Nephron (organoid): ENCODE measurements around the gene DYSF.

Source experiments
- H3K27ac Mint-ChIP-seq, 3 experiments: 2 replicates each; pipeline ENCODE4 v1.8.0; 2020; ENCODE audit warnings: mixed read lengths in 3 of 3, mild to moderate bottlenecking in 2 of 3, moderate library complexity in 1 of 3
- H3K27me3 Mint-ChIP-seq: 2 replicates; pipeline ENCODE4 v1.8.0; 2021; ENCODE audit warnings: low read depth, mild to moderate bottlenecking, moderate library complexity, mixed read lengths
- H3K36me3 Mint-ChIP-seq: 2 replicates; pipeline ENCODE4 v1.8.0; 2020; ENCODE audit warnings: low read depth, mixed read lengths
- H3K4me1 Mint-ChIP-seq: 2 replicates; pipeline ENCODE4 v1.8.0; 2020; ENCODE audit warnings: mixed read lengths
- H3K4me3 Mint-ChIP-seq, 3 experiments: 2 replicates each; pipeline ENCODE4 v1.8.0; 2020; ENCODE audit warnings: mild to moderate bottlenecking in 3 of 3, mixed read lengths in 3 of 3, moderate library complexity in 2 of 3
- H3K9me3 Mint-ChIP-seq: 2 replicates; pipeline ENCODE4 v1.8.0; 2020; ENCODE audit warnings: mixed read lengths
- TF ChIP-seq, protein P1 (sequence below), 3 experiments: fragments of 200-600 bp; sonication (generic); IDR thresholded peaks; one replicate each; pipeline ENCODE4 v1.5.0; 2021; ENCODE audit warnings: antibody characterized with exemption in 3 of 3; ENCODE audit not compliant: unreplicated experiment in 3 of 3

Gene DYSF

DNA sequence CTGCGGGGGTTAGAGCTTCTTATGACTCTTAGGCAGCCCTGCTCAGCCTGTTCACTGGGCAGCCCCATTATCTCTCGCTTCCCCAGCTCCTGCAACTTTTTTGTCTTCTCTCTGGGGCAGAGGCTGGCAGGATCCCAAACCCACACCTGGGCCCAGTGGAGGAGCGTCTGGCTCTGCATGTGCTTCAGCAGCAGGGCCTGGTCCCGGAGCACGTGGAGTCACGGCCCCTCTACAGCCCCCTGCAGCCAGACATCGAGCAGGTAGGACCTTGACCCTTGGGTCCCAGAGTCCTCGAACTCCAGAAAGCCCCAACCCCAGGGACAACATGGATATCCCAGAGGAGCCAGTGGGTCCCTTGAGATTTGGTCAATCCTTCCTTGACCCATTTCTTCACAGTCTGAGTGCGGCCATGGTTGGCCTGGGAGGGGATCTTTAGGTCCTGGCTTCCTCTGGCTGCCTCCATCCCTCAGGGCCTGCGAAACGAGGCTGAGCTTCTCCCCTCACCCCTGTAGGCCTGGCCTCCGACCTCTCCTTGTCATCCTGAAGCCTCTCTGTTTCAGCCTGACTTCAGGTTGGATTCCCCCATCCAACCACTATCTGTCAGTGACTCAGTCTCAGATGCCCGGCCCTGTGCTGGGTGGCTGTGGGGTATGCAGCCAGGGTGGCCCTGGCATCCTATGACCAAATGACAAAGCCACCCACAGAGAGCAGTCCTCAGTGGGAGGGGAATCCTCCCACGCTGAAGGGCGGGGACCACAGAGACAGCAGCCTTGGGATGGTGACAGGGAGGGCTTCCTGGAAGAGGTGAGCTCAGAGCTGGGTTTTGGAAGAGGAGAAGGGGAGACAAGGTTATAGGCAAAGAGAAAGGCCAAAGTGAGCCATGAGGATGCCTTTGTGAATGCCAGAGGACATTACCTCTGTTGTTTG, 214.2 kb downstream of the DYSF start:
- H3K4me1 Mint-ChIP-seq: peaks cover 6% of the 10 kb centered on the region
- TF ChIP-seq, protein P1, sequence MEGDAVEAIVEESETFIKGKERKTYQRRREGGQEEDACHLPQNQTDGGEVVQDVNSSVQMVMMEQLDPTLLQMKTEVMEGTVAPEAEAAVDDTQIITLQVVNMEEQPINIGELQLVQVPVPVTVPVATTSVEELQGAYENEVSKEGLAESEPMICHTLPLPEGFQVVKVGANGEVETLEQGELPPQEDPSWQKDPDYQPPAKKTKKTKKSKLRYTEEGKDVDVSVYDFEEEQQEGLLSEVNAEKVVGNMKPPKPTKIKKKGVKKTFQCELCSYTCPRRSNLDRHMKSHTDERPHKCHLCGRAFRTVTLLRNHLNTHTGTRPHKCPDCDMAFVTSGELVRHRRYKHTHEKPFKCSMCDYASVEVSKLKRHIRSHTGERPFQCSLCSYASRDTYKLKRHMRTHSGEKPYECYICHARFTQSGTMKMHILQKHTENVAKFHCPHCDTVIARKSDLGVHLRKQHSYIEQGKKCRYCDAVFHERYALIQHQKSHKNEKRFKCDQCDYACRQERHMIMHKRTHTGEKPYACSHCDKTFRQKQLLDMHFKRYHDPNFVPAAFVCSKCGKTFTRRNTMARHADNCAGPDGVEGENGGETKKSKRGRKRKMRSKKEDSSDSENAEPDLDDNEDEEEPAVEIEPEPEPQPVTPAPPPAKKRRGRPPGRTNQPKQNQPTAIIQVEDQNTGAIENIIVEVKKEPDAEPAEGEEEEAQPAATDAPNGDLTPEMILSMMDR (IDR thresholded peaks at IDR 0.05; ENCODE audit: unreplicated experiment in 3 of 3): no peak
- peaks cover 28% of the 10 kb centered on the region for H3K27me3 Mint-ChIP-seq
- H3K9me3 Mint-ChIP-seq: no peaks in the 10 kb centered on the region
- no peak overlapping the region for H3K27ac Mint-ChIP-seq
- H3K36me3 Mint-ChIP-seq: no peaks in the 10 kb centered on the region
- H3K4me3 Mint-ChIP-seq: no peak overlapping the region

DNA sequence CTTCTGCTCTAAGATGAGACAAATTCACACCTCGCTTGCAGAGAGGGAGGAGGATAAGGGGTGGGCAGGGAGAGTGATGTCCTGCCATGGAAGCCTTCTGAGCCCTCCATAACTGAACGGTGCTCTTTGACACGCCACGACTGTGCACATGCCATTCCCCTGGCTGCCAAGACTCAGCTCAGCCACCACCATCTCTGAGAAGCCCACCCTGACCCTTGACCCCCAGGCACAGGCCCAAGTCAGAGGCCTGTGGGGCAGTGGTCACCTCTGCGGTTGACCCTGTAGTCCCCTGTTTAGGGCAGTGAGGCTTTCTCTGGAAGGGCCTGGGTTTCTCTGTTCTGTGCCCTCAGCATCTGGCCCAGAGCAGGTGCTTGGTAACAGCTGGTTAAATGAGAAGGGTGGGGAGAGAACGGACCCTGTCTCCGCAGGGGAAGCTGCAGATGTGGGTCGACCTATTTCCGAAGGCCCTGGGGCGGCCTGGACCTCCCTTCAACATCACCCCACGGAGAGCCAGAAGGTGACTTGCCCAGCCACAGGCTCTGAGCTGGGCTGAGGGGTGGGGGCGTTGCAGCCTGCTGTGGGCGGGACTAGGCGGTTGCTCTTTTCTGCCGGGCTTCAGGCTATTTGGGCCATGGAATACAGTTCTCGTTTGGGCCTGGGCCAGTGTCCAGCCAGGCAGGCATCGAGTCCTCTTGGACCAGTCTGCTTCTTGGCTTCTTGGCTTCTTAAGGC, 215.1 kb downstream of the DYSF start:
- Mint-ChIP-seq H3K4me3 (no peak overlapping the region), H3K27ac (no peak overlapping the region), H3K27me3 (peaks cover 35% of the 10 kb centered on the region), H3K9me3 (no peaks in the 10 kb centered on the region), H3K4me1 (peaks cover 6% of the 10 kb centered on the region), H3K36me3 (no peaks in the 10 kb centered on the region)
- TF ChIP-seq, protein P1 (IDR thresholded peaks at IDR 0.05; ENCODE audit: unreplicated experiment in 3 of 3): no peak

DNA sequence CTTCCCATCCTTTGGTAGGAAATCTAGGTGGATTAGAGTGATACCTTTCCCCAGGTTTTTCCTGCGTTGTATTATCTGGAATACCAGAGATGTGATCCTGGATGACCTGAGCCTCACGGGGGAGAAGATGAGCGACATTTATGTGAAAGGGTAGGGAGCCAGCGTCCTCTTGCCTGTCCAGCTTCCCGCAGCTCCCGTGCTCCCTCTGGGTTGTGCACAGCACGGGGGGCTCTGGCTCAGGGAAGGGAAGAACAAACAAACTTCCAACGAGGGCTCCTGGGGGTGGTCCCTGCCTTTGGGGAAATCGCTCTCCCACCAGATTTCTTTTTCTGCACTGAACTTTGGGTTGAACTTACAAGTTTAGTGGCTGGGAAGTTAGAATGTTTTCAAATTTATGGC, 215.7 kb downstream of the DYSF start:
- Mint-ChIP-seq H3K36me3 (no peaks in the 10 kb centered on the region), H3K9me3 (no peaks in the 10 kb centered on the region), H3K4me3 (no peak overlapping the region), H3K27ac (no peak overlapping the region), H3K27me3 (peaks cover 35% of the 10 kb centered on the region), H3K4me1 (peaks cover 6% of the 10 kb centered on the region)
- TF ChIP-seq, protein P1 (IDR thresholded peaks at IDR 0.05; ENCODE audit: unreplicated experiment in 3 of 3): no peak

DNA sequence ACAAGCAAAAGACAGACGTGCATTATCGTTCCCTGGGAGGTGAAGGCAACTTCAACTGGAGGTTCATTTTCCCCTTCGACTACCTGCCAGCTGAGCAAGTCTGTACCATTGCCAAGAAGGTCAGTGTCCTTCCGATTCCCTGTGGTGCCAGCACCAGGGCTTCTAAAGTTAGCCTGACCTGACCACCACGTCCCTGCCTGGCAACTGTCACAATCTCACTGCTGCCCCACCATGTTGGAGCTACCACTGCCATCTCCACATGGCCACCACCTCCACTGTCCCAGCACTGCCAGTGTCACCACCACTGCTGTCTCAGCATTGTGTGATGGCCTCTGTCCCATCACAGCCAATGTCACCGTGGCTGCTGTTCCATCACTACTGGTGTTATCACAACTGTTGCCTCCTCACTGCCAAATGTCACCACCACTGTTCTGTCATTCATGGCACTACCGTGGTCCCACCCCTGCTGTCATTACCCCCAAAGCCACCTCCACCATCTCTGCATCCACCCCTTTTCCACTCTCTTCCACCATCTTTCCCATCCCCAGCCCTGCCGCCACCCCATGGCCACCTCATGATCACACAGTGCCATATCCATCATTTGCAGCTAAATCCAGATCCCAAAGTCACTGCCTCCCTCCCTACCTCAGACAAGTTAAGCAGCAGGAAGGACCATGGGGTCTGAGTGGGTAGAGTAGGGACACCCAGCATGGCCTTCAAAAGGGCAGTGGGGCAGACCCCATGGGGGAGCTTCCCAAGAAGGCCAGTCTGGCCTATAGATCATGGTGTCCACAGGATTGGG, 216.5 kb downstream of the DYSF start:
- TF ChIP-seq, protein P1 (IDR thresholded peaks at IDR 0.05; ENCODE audit: unreplicated experiment in 3 of 3): no peak
- H3K36me3 Mint-ChIP-seq: no peaks in the 10 kb centered on the region
- H3K27ac Mint-ChIP-seq: no peak overlapping the region
- no peak overlapping the region for H3K4me3 Mint-ChIP-seq
- H3K27me3 Mint-ChIP-seq: peaks cover 39% of the 10 kb centered on the region
- no peaks in the 10 kb centered on the region for H3K9me3 Mint-ChIP-seq
- H3K4me1 Mint-ChIP-seq: peaks cover 6% of the 10 kb centered on the region

DNA sequence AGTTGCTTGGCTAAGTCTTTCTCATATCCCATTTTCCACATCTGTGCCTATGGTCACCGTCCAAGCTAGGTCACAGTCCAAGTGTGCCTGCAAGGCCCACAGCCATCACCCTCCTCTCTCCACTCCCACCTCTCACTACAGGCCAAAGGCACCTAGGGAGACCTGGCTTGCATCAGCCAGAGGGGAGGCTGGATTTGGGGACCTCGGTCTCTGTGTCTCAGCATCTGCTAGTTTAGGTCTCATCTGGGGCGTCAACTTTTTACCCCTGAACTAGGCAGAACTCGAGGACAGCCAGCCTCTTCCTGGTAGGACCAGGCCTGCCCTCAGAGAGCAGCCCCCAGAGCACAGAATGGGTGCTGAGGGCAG, 217.1 kb downstream of the DYSF start:
- TF ChIP-seq, protein P1 (IDR thresholded peaks at IDR 0.05; ENCODE audit: unreplicated experiment in 3 of 3): no peak
- Mint-ChIP-seq H3K27me3 (peaks cover 39% of the 10 kb centered on the region), H3K36me3 (no peaks in the 10 kb centered on the region), H3K4me1 (peaks cover 6% of the 10 kb centered on the region), H3K4me3 (no peak overlapping the region), H3K27ac (no peak overlapping the region), H3K9me3 (no peaks in the 10 kb centered on the region)
